ENCODE measurements around the gene MAD1L1. TPM values are rescaled to one million over a fixed set of nuclear protein-coding genes. Genes with fewer than 3 reads are reported as not detected.

The MAD1L1 gene
- total and polyA plus RNA-seq, 2 donors (not counting 3 experiments of a cell fraction or from before 2014, with no cell fraction given): 34.1 to 42.3 TPM

- no peak for FAIRE-seq
- H3K9ac ChIP-seq (replicated peaks; ENCODE audit: extremely low read depth, insufficient read depth, low read length): no peak overlapping the region
These were observed 316.7 kb downstream of the MAD1L1 start for GRCh38 chr7:1915956-1916600.

More at GRCh38 chr7:1915956-1916600, 316.7 kb downstream of the MAD1L1 start:
- dilution Hi-C loops (cut with MboI; ENCODE audit: extremely low pct_ligation_motif_present, low sequenced_read_pairs): no loop called here
- no peak overlapping the region for H3K4me2 ChIP-seq (ENCODE audit: insufficient read depth, low read length)
- ChIA-PET POLR2A (no interaction called here), CTCF (no interaction called here)
- H3K9me3 ChIP-seq (replicated peaks; ENCODE audit: control insufficient read depth, insufficient read depth, low read length): no peaks in the 10 kb centered on the region
- H3K79me2 ChIP-seq (ENCODE audit: control insufficient read depth, insufficient read depth, low read length): no peaks in the 10 kb centered on the region
- no peak overlapping the region for H2AFZ ChIP-seq (ENCODE audit: low read depth, low read length)
- no peak for TF ChIP-seq CTCF (IDR thresholded peaks at IDR 0.05; ENCODE audit: extremely low read depth in 1 of 2, insufficient read depth in 1 of 2, low read depth in 1 of 2, low read length in 2 of 2)
- no peak for TF ChIP-seq POLR2AphosphoS5 (IDR thresholded peaks at IDR 0.05; ENCODE audit: insufficient read depth, low read depth, low read length)
- no peak for TF ChIP-seq MAX (IDR thresholded peaks at IDR 0.05; ENCODE audit: insufficient read depth, insufficient read length)
- TF ChIP-seq EZH2 (IDR thresholded peaks at IDR 0.05; ENCODE audit: borderline replicate concordance, low read depth, low read length, severe bottlenecking): no peak
- no peak for TF ChIP-seq POLR2A (IDR thresholded peaks at IDR 0.05; ENCODE audit: low read depth, low read length)
- no peaks in the 10 kb centered on the region for H3K9me1 ChIP-seq (replicated peaks; ENCODE audit: control insufficient read depth, extremely low read depth, insufficient read depth, low read length)
- H3K4me1 ChIP-seq (ENCODE audit: control insufficient read depth, extremely low read depth, insufficient read depth, low read length): no peaks in the 10 kb centered on the region
- no peaks in the 10 kb centered on the region for H4K20me1 ChIP-seq (replicated peaks; ENCODE audit: control insufficient read depth, extremely low read depth, insufficient read depth, low read length)
- BruUV-seq (replicated peaks): no TSS peak
- H3K27ac ChIP-seq (ENCODE audit: insufficient read depth, low read depth, low read length): no peak overlapping the region
- no peaks in the 10 kb centered on the region for H3K36me3 ChIP-seq (ENCODE audit: control insufficient read depth in 2 of 2, extremely low read depth in 1 of 2, insufficient read depth in 2 of 2, low read length in 2 of 2)
- no peak for DNase-seq (ENCODE audit: low read depth, low spot score)
- H3K4me3 ChIP-seq (replicated peaks in 1 of 3; ENCODE audit: insufficient read depth in 1 of 3, low read depth in 1 of 3, low read length in 3 of 3): no peak overlapping the region
- intact Hi-C loops (cut with micrococcal nuclease): no loop called here
- H3K27me3 ChIP-seq (ENCODE audit: control insufficient read depth in 2 of 2, insufficient read depth in 2 of 2, low read length in 2 of 2): no peaks in the 10 kb centered on the region
